Activated CD4-positive, CD25-positive, alpha-beta regulatory T cell (primary cell): ENCODE measurements around the gene NUP153.

ENCODE experiments used
- DNase-seq, 4 experiments: peaks; one replicate each; lab custom pipeline; 2025; lab: John Stamatoyannopoulos, UW

NUP153 gene

GRCh38 chr6:17662585-17662984 is 44.1 kb downstream of the NUP153 start:
- DNase-seq = no peak

DNA sequence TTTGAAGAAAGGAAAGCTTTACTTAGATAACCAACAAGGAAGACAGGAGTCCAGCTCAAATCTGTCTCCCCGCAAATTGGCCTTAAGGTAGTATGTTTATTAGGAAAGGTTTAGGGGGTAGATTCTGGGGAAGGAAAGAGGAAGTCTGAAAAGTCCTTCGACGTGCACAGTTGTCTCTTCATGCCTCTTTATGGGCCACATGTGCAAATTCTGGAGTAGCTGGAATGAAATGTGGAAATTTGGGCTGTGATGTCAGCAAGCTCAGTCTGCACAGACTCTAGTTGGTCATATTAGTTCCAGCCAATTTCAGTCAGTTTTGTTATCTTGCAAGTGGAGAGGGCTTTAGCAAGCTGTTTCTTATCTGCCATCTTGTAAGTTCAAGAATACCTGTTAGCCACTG is 50.1 kb downstream of the NUP153 start:
- DNase-seq = no peak

- no peak for DNase-seq
Measured at GRCh38 chr6:17656092-17656491, 50.6 kb downstream of the NUP153 start.

GRCh38 chr6:17653198-17653882 is 53.4 kb downstream of the NUP153 start:
- no peak for DNase-seq

DNA sequence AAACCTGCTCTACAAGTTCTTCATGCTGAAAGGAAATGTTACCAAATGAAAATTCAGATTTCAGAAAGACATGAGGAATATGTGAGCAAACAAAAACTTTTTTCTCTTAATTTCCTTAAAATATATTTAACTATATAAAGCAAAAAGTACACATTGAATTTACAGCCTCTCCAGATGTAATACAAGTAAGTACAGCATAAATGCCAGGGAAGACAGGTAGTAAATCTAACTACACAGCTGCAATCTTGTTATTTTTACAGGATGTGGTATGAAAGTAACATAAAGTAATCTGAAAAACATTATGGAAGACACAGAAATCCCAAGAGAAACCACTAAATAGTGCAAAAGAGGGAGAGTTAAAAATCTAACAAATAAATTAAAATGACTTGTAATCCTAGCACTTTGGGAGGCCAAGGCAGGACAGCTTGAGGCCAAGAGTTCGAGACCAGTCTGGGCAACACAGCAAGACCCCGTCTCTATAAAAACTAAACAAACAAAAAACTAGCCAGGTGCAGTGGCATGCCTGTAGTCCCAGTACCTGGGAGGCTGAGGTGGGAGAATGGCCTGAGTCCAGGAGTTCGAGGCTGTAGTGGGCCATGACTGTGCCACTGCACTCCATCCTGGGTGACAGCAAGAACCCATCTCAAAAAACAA is 55.9 kb downstream of the NUP153 start:
- no peak for DNase-seq

GRCh38 chr6:17648745-17649144 is 58.0 kb downstream of the NUP153 start:
- no peak for DNase-seq

DNA sequence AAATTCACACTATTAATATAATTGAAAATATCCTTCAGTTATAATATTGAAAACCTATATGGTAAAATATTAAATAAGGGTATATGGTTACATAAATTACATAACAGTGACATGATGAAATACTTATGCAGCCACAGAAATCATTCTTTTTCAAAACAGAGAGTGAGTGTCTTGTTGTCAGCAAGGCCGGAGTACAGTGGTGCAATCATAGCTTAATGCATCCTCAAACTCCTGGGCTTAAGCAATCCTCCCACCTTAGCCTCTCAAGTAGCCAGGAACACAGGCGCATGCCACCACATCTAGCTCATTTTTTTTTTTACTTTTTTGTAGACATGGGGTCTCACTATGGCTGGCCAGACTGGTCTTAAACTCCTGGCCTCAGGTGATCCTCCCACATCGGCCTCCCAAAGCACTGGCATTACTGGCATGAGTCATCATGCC is 66.2 kb downstream of the NUP153 start:
- DNase-seq = no peak

DNA sequence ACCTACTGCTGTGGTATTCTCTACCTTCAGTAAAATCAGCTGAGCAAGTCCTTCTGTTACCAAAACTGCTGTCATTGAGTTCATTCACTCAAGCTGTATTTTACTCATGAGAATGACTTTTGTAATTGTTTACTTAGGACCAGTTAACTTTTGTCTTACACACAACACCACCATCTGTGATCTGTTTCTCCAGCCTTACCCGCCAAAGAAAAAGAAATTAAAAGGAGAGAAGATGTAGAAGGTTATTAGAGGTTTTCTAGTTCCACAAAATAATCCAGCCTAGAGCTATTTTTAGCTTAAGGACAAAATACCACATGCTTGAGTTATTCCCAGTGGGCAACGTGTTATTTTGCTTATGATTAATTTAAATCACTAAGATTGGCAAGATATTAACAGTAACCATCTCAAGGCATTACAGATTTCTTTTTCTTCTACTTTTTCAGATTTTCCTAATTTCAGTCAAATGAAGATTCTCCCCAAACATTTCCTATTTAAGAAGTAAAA is 68.5 kb downstream of the NUP153 start:
- no peak for DNase-seq

GRCh38 chr6:17635568-17635967 is 71.2 kb downstream of the NUP153 start:
- no peak for DNase-seq

GRCh38 chr6:17633465-17634188 is 73.1 kb downstream of the NUP153 start:
- no peak for DNase-seq

GRCh38 chr6:17632934-17633333 is 73.8 kb downstream of the NUP153 start:
- no peak for DNase-seq

DNA sequence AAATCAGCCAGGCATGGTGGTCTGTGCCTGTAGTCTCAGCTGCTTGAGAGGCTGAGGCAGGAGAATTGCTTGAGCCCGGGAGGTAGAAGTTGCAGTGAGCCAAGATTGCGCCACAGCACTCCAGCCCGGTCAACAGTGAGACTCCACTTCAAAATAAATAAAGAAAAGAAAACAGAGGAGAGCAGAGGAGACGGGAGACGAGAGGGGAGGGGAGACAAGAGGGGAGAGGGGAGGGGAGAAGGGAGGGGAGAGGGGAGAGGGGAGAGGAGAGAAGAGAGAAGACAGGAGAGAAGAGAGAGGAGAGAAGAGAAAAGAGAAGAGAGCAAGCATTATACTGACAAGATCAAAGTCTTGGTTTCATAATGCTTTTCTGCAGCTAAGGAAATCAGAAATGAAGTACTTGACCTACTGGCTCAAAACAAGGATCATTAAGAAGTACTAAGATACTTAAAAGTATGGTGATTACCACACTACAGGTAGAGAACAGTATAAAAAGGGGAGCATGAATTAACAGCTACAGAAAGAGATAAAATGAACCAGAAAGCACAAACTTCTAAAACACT is 76.1 kb downstream of the NUP153 start:
- DNase-seq = no peak

DNA sequence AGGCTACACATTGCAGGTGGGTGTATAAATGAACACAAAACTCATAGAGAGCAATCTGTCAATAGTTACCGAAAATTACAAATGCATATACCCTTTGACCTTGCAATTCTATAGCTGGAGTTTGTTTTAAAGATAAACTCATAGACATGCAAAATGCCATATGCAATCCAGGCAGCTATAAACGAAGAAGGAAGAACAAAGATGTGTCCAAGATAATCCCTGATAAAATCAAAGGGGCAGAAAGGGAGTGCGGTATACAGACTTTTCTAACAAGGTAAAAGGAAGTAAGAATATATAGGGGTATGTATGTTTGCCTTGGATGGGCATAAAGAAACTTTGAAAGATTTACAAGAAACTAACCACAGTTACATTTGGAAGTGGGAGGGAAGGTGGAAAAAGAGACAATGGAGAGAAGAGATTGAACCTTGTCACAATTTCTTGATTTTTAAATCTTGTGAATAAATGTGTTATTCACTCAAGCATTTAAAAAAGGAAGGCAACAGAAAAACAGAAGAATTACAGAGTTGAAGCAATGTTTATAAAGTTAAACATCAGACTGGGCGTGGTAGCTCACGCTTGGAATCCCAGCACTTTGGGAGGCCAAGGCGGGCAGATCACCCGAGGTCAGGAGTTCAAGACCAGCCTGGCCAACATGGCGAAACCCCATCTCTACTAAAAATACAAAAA is 76.8 kb downstream of the NUP153 start:
- DNase-seq = no peak

DNA sequence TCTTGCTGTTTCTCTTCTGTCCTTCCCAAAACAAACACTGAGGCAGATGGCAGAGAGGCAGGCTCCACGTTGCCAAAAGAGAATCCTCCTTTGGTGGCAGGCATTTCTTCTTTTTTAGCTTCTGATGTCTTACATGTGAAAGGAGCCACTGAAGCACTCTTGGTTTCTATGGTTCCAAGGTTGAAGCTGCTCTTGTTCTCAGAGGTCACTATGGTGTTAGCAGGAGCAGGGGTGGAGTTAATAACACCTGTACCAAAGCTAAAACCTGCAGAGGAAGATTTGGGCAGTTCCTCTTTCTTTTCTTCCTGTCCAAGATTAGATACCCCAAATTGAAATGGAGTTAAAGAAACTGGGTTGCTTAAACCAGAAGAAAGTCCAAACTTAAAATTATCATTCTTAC is 77.9 kb downstream of the NUP153 start:
- DNase-seq = no peak

DNA sequence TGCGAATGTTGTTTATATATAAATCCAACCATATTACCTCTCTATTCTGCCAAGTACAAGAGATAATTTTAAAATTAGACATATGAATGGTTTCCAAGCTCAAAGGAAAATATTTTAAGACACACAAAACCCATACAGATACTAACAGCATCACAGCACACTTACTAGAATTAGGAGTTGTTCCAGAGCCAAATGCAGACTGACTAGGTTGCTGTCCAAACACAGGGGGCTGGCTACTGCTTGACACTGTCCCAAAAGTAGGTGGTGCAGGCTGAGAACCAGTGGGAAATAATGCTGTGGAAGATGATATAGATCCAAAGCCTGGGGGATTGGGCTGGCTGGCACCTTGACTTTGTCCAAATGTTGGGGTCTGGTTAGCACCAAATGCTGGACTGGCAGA is 82.3 kb downstream of the NUP153 start:
- DNase-seq = no peak

DNA sequence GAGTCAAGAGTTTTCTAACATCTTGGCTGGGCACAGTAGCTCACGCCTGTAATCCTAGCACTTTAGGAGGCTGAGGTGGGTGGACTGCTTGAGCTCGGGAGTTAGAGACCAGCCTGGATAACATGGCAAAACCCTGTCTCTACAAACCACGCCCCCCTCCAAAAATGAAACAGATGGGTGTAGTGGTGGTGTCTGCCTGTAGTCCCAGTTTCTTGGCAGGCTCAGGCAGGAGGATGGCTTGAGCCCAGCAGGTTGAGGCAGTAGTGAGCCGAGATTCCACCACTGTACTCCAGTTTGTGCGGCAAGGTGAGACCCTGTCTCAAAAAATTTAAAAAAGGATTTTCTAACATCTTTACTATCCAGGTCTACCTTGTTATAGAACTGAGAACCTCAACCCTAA is 84.6 kb downstream of the NUP153 start:
- no peak for DNase-seq

DNA sequence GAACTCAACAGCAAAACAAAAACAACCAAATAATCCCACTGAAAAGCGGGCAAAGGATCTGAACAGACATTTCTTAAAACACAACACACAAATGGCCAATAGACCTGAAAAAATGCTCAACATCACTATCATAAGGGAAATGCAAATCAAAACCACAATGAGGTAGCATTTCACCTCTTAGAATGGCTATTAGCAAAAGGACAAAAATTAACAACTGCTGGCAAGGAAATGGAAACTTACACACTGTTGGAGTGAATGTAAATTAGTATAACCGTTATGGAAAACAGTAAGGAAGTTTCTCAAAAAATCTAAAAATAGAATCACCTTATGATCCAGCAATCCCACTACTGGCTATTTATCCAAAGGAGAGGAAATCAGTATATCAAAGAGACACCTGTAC is 85.7 kb downstream of the NUP153 start:
- no peak for DNase-seq

- no peak for DNase-seq
Measured at GRCh38 chr6:17615794-17616193, 90.9 kb downstream of the NUP153 start.

GRCh38 chr6:17612048-17612447 is 94.7 kb downstream of the NUP153 start:
- no peak for DNase-seq

GRCh38 chr6:17610835-17611234 is 95.9 kb downstream of the NUP153 start:
- no peak for DNase-seq

DNA sequence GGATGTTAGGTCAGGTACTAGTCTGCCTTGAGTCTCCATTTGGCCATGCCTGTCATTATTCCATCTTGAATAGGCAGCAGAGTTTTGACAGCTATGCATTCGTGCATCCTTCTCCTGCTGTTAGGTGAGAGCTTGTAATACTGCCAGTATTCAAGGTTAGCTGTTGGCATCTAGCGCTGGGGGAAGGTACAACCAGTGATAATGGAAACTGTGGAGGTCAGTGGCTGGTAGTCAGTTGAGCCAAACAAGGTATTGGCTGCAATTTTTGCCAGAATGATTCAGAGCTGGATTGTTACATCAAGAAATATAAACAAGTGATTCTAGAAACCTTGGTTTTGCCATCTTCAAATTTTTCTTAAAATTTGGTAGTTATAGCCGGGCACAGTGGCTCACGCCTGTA is 100.1 kb downstream of the NUP153 start:
- no peak for DNase-seq

DNA sequence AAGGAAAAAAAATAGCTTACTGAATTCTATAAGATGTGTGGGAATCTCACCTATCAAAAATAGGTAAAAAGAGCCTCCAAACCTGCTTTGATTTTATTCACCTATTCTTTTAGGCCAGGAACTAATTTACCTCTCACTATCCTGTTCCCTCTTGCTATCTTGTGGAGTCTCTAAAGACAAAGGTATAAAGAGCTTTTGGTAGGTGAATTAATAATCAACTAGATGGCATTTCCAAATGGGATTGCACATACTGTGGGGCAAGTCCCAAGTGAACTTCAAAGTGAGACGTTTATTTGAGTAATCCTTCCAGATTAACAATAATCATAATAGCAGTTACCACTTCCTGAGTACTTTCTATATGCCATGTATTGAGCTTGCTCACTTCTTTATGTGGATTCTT is 103.8 kb downstream of the NUP153 start:
- no peak for DNase-seq
